Measurements from ENCODE around the gene GOLGA6C. TPM values are rescaled to one million over a fixed set of nuclear protein-coding genes. Genes with fewer than 3 reads are reported as not detected.
A peak's percentile ranks its signal among the peaks of the same experiment; 100 is the strongest.
"Not testable (repeated sequence)": the region's sequence is repeated elsewhere in the genome, so short reads cannot be mapped to it uniquely, and the experiment has no call there.

The GOLGA6C gene
- total RNA-seq, 1 donor from 2014 or later = not detected

DNA sequence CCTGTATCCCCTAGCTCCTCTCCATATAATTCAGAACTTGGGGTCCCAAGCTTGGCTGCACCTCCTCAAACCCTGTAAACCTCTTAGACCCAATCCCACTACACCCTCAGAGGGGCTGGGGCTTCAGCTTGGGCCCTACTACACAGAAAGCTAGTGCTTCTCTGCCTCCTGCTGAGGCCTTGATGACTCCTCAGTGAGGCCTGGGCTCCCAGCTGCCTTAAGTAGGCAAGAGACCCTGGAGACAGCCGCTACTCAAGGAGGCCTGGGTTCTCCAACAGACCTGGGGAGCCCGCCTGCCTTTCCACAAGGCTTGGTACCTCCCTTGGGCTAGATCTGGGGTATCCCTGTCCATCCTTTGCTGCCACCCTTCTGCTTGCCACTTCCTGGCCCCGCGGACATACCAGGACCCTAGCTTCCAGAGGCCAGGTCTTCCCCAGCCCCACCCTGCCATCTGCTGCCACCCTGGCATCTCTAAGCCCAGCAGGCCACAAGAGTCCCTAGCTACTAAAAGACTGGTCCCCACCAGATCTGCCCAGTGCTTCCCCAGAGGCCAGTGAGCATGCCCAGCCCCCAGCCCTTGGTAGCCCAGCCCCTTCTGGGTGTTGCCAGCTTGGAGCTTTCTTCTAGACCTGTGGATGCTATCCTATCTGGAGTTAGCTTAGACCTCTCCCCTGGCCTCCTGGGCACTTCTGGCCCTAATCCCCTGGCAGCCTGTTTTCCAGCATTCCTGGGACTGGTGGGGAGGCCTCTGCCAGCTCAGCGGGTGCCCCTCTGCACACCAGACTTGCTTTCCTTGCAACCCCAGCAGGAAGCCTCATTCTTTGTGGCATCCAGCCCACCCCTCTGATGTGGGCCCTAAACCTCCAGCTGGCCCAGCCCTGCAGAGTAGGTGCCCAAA, 42.8 kb upstream of the GOLGA6C start:
- TF ChIP-seq, protein P1, sequence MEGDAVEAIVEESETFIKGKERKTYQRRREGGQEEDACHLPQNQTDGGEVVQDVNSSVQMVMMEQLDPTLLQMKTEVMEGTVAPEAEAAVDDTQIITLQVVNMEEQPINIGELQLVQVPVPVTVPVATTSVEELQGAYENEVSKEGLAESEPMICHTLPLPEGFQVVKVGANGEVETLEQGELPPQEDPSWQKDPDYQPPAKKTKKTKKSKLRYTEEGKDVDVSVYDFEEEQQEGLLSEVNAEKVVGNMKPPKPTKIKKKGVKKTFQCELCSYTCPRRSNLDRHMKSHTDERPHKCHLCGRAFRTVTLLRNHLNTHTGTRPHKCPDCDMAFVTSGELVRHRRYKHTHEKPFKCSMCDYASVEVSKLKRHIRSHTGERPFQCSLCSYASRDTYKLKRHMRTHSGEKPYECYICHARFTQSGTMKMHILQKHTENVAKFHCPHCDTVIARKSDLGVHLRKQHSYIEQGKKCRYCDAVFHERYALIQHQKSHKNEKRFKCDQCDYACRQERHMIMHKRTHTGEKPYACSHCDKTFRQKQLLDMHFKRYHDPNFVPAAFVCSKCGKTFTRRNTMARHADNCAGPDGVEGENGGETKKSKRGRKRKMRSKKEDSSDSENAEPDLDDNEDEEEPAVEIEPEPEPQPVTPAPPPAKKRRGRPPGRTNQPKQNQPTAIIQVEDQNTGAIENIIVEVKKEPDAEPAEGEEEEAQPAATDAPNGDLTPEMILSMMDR (IDR thresholded peaks at IDR 0.05; ENCODE audit: unreplicated experiment) = no peak
- Mint-ChIP-seq H3K9me3 (ENCODE audit: unreplicated experiment) (no peaks in the 10 kb centered on the region), H3K4me1 (ENCODE audit: unreplicated experiment) (peaks cover 26% of the 10 kb centered on the region), H3K27me3 (ENCODE audit: unreplicated experiment) (peaks cover 26% of the 10 kb centered on the region), H3K4me3 (ENCODE audit: unreplicated experiment) (no peak overlapping the region), H3K27ac (ENCODE audit: unreplicated experiment) (no peak overlapping the region), H3K36me3 (ENCODE audit: low read depth, unreplicated experiment) (peaks cover 14% of the 10 kb centered on the region)
- DNase-seq (ENCODE audit: low spot score) = no peak

DNA sequence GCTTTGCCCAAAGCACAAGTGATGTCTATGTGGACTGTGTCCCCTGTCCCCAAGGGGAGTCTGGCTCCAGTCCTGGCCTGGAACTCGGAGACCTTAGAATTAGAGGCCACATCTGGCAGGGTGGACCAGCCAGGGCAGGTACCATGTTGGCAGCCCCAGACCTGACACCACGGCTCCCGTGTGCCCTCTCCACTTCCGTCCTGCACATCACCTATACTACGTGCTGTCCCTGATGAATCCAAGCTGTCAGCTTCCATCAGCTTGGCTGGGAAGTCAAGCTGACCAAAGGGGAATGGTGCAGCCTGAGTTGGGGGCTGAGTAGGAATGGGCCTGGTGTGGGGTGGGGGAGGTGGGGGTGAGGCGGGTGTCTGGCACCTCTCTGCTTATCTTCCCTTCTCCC, 41.1 kb upstream of the GOLGA6C start:
- Mint-ChIP-seq H3K4me3 (ENCODE audit: unreplicated experiment) (no peak overlapping the region), H3K27ac (ENCODE audit: unreplicated experiment) (no peak overlapping the region), H3K36me3 (ENCODE audit: low read depth, unreplicated experiment) (peaks cover 9% of the 10 kb centered on the region), H3K27me3 (ENCODE audit: unreplicated experiment) (peaks cover 25% of the 10 kb centered on the region), H3K9me3 (ENCODE audit: unreplicated experiment) (no peaks in the 10 kb centered on the region), H3K4me1 (ENCODE audit: unreplicated experiment) (peaks cover 16% of the 10 kb centered on the region)
- no peak for DNase-seq (ENCODE audit: low spot score)
- TF ChIP-seq, protein P1 (IDR thresholded peaks at IDR 0.05; ENCODE audit: unreplicated experiment) = no peak

DNA sequence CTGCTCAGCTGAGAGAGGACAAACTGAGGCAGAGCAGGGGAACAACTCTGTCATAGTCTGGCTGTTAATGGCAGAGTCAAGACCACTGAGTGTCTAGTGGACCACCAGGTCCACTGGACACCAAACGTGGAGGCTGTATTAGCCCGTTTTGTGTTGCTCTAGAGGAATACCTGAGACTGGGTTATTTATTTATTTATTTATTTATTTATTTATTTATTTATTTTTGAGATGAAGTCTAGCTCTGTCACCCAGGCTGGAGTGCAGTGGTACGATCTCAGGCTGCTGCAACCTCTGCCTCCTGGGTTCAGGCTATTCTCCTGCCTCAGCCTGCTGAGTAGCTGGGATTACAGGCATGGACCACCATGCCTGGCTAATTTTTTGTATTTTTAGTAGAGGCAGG, 40.6 kb upstream of the GOLGA6C start:
- Mint-ChIP-seq H3K27me3 (ENCODE audit: unreplicated experiment) (peaks cover 23% of the 10 kb centered on the region), H3K4me1 (ENCODE audit: unreplicated experiment) (peaks cover 14% of the 10 kb centered on the region)
- not testable (repeated sequence) for H3K9me3 Mint-ChIP-seq (ENCODE audit: unreplicated experiment); DNase-seq (ENCODE audit: low spot score); H3K36me3 Mint-ChIP-seq (ENCODE audit: low read depth, unreplicated experiment); H3K27ac Mint-ChIP-seq (ENCODE audit: unreplicated experiment); H3K4me3 Mint-ChIP-seq (ENCODE audit: unreplicated experiment)

DNA sequence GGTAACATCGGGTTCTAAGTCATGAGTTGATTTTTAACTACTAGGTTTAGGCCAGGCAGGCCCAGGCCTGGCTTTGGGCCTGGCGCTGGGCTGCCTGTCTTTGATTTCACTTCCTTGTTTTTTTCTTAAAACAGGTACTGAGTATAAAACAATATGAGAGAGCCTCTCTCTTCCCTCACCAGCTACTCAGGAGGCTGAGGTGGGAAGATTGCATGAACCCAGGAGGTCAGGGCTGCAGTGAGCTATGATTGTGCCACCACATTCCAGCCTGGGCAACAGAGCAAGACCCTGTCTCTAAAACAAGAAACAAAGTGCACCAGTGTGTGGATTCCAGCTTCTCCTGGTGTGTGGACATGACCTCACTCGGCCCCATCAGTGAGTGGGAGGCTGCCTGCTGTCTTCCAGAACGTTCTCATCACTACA, 38.6 kb upstream of the GOLGA6C start:
- DNase-seq (ENCODE audit: low spot score); H3K9me3 Mint-ChIP-seq (ENCODE audit: unreplicated experiment); H3K27ac Mint-ChIP-seq (ENCODE audit: unreplicated experiment); H3K4me3 Mint-ChIP-seq (ENCODE audit: unreplicated experiment); H3K4me1 Mint-ChIP-seq (ENCODE audit: unreplicated experiment); H3K36me3 Mint-ChIP-seq (ENCODE audit: low read depth, unreplicated experiment): not testable (repeated sequence)
- H3K27me3 Mint-ChIP-seq (ENCODE audit: unreplicated experiment) = peaks cover 20% of the 10 kb centered on the region

DNA sequence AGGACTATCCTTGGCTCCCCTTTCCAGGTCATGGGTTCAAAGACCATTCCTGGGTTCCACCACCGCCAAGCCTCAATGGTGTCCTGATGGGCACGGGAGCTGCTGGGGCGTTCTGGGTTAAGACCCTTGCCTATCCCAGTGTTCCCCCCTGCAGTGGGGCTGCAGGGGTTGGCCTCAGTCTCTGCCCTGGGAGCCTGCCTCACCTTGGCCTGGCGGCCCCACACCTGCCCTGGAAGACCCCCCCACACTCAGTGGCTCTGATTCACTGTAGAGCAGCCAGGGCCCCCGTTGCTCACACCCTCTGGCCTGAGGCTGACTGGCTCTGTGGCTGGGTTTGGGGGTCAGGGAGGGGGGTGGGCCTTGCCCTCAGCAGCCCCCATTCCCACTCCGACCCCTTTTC, 34.4 kb upstream of the GOLGA6C start:
- no peak for DNase-seq (ENCODE audit: low spot score)
- Mint-ChIP-seq H3K4me3 (ENCODE audit: unreplicated experiment) (no peak overlapping the region), H3K9me3 (ENCODE audit: unreplicated experiment) (no peaks in the 10 kb centered on the region), H3K27ac (ENCODE audit: unreplicated experiment) (no peak overlapping the region), H3K4me1 (ENCODE audit: unreplicated experiment) (no peaks in the 10 kb centered on the region), H3K27me3 (ENCODE audit: unreplicated experiment) (peaks cover 13% of the 10 kb centered on the region), H3K36me3 (ENCODE audit: low read depth, unreplicated experiment) (no peaks in the 10 kb centered on the region)
- TF ChIP-seq, protein P1 (IDR thresholded peaks at IDR 0.05; ENCODE audit: unreplicated experiment) = no peak

DNA sequence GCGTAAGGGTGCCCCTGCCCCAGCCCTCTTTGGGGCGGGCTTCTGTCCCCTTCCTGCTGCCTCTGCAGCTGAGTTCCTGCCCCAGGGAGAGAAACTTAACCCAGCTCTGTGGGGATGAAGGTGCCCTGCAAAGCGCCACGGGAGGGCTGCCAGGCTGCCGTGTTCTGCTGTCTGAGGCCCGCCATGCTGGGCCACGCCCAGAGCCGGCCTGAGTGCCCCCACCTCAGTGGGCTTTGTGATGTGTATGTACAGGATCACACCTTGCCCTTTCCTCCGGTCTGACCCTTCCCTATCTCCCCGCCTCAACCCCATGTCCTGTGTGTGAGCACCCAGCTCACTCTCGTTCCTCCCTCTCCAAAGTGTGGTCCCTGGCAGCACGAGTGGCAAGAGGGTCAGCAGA, 33.9 kb upstream of the GOLGA6C start:
- peak overlapping the region; percentile 52 for H3K27ac Mint-ChIP-seq (ENCODE audit: unreplicated experiment)
- H3K4me1 Mint-ChIP-seq (ENCODE audit: unreplicated experiment) = no peaks in the 10 kb centered on the region
- DNase-seq (ENCODE audit: low spot score) = no peak
- TF ChIP-seq, protein P1 (IDR thresholded peaks at IDR 0.05; ENCODE audit: unreplicated experiment) = no peak
- H3K4me3 Mint-ChIP-seq (ENCODE audit: unreplicated experiment) = no peak overlapping the region
- no peaks in the 10 kb centered on the region for H3K9me3 Mint-ChIP-seq (ENCODE audit: unreplicated experiment)
- H3K36me3 Mint-ChIP-seq (ENCODE audit: low read depth, unreplicated experiment) = no peaks in the 10 kb centered on the region
- H3K27me3 Mint-ChIP-seq (ENCODE audit: unreplicated experiment) = peaks cover 10% of the 10 kb centered on the region

DNA sequence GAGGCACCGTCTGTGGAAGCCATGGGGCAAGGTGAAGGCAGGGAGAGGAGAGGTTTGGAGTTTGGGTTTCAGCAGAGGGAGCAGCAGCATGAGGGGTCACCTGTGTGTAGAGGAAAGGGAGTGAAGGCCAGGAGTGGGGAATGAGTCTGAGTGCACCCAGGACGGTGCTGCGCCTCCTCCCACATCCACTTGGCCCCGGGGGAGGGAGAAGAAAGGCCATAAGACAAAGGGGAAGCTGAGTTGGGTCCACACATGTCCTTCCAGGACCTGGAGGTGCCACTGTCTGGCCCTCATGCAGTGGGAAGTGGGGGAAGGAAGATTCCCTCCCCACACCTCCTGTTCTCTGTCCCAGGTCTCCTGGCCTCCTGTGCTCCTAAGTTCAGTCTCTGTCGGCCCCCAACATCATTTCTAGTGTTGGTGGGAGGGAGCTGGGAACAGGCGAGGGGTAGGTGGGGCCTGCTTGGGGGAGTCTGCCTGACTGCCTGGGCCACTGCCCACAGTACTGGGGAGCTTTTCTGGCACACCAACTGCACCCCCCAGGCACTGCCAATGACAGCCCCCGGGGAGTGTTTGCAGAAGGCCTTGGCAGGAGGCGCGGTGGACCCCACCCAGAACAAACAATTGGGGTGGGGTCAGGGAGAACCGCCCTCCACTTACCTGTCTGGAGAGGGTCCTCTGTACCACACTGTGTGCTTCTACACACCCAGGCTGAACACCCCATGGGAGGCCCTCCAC, 32.9 kb upstream of the GOLGA6C start:
- not testable (repeated sequence) for DNase-seq (ENCODE audit: low spot score); H3K9me3 Mint-ChIP-seq (ENCODE audit: unreplicated experiment); H3K27ac Mint-ChIP-seq (ENCODE audit: unreplicated experiment); H3K4me1 Mint-ChIP-seq (ENCODE audit: unreplicated experiment); H3K4me3 Mint-ChIP-seq (ENCODE audit: unreplicated experiment); H3K27me3 Mint-ChIP-seq (ENCODE audit: unreplicated experiment); H3K36me3 Mint-ChIP-seq (ENCODE audit: low read depth, unreplicated experiment)
